Right lung (tissue), 5 donors: ENCODE measurements around the gene STX17. TPM values are rescaled to one million over a fixed set of nuclear protein-coding genes. Genes with fewer than 3 reads are reported as not detected.
A peak's percentile ranks its signal among the peaks of the same experiment; 100 is the strongest.
"Not testable (repeated sequence)": the region's sequence is repeated elsewhere in the genome, so short reads cannot be mapped to it uniquely, and the experiment has no call there.

Experiments
- DNase-seq, 2 donors: peaks; one replicate each; pipeline ENCODE4 v3.0.0-alpha.2; 2013
- polyA plus RNA-seq, 5 donors: library from polyadenylated mRNA; unstranded; fragments of 120-200 nt; gene quantifications; one replicate each; pipeline versions ENCODE4 v1.2.1 to v1.2.3, GENCODE V29; 2013; ENCODE audit warnings: inconsistent platforms in 1 of 5, low replicate concordance in 1 of 5; ENCODE audit not compliant: insufficient read length in 5 of 5, insufficient read depth in 1 of 5

The STX17 gene
- polyA plus RNA-seq, 5 donors = 26.1 to 44.4 (median 41.0) TPM

GRCh38 chr9:99966001-99966400, 59.5 kb downstream of the STX17 start:
- no peak for DNase-seq

- no peak for DNase-seq
Observed at GRCh38 chr9:99966716-99967115, 60.3 kb downstream of the STX17 start.

GRCh38 chr9:99967457-99967856, 61.0 kb downstream of the STX17 start:
- DNase-seq = no peak

- no peak for DNase-seq
Observed at GRCh38 chr9:99970481-99970880, 64.0 kb downstream of the STX17 start.

- peak; percentile 25 to 26 for DNase-seq
Observed at GRCh38 chr9:99971410-99971809, 65.0 kb downstream of the STX17 start.

GRCh38 chr9:99973455-99973854, 67.0 kb downstream of the STX17 start:
- no peak for DNase-seq

- DNase-seq = no peak
Observed at GRCh38 chr9:99977033-99977792, 70.8 kb downstream of the STX17 start.

GRCh38 chr9:99978221-99978620, 71.8 kb downstream of the STX17 start:
- no peak for DNase-seq

- no peak for DNase-seq
Observed at GRCh38 chr9:99980598-99980997, 74.1 kb downstream of the STX17 start.

- no peak for DNase-seq
Observed at GRCh38 chr9:99986642-99987041, 80.2 kb downstream of the STX17 start.

GRCh38 chr9:99990508-99990907, 84.1 kb downstream of the STX17 start:
- DNase-seq = not testable (repeated sequence)

GRCh38 chr9:99998266-99998665, 91.8 kb downstream of the STX17 start:
- no peak for DNase-seq

- no peak for DNase-seq
Observed at GRCh38 chr9:99998866-99999265, 92.4 kb downstream of the STX17 start.

GRCh38 chr9:99999797-100000196, 93.3 kb downstream of the STX17 start:
- no peak for DNase-seq

- DNase-seq = no peak
Observed at GRCh38 chr9:100011062-100011681, 104.7 kb downstream of the STX17 start.

GRCh38 chr9:100012279-100012678, 105.8 kb downstream of the STX17 start:
- no peak for DNase-seq

- no peak for DNase-seq
Observed at GRCh38 chr9:100013573-100013972, 107.1 kb downstream of the STX17 start.

- no peak for DNase-seq
Observed at GRCh38 chr9:100014846-100015245, 108.4 kb downstream of the STX17 start.

- no peak for DNase-seq
Observed at GRCh38 chr9:100019541-100019940, 113.1 kb downstream of the STX17 start.
